NCI-H2196 treated with DMSO at 0.1 percent for 48 hours (cell line): ENCODE results near the gene STOX2.
"Not testable (repeated sequence)": the region's sequence is repeated elsewhere in the genome, so short reads cannot be mapped to it uniquely, and the experiment has no call there.

Experiments used
- DNase-seq: peaks from one replicate; lab custom pipeline; 2025; ENCODE audit not compliant: unreplicated experiment; lab: John Stamatoyannopoulos, UW

The STOX2 gene

GRCh38 chr4:184019667-184020623 is 114.8 kb downstream of the STOX2 start:
- no peak for DNase-seq

- DNase-seq: no peak
Measured at GRCh38 chr4:184021389-184021788, 116.3 kb downstream of the STOX2 start.

GRCh38 chr4:184022679-184023383 is 117.7 kb downstream of the STOX2 start:
- no peak for DNase-seq

- DNase-seq: no peak
Measured at GRCh38 chr4:184024637-184025036, 119.5 kb downstream of the STOX2 start.

GRCh38 chr4:184028561-184029374 is 123.7 kb downstream of the STOX2 start:
- no peak for DNase-seq

- no peak for DNase-seq
Measured at GRCh38 chr4:184030036-184030435, 124.9 kb downstream of the STOX2 start.

GRCh38 chr4:184030764-184031163 is 125.7 kb downstream of the STOX2 start:
- DNase-seq: no peak

GRCh38 chr4:184032091-184032490 is 127.0 kb downstream of the STOX2 start:
- DNase-seq: no peak

GRCh38 chr4:184039963-184040383 is 134.9 kb downstream of the STOX2 start:
- no peak for DNase-seq

GRCh38 chr4:184041156-184041555 is 136.0 kb downstream of the STOX2 start:
- no peak for DNase-seq

GRCh38 chr4:184046148-184046547 is 141.0 kb downstream of the STOX2 start:
- DNase-seq: no peak

GRCh38 chr4:184051262-184051661 is 146.2 kb downstream of the STOX2 start:
- DNase-seq: not testable (repeated sequence)

- DNase-seq: no peak
Measured at GRCh38 chr4:184052616-184053015, 147.5 kb downstream of the STOX2 start.

- no peak for DNase-seq
Measured at GRCh38 chr4:184053434-184053833, 148.3 kb downstream of the STOX2 start.

GRCh38 chr4:184056877-184057276 is 151.8 kb downstream of the STOX2 start:
- DNase-seq: no peak

- no peak for DNase-seq
Measured at GRCh38 chr4:184058026-184058425, 152.9 kb downstream of the STOX2 start.

- DNase-seq: no peak
Measured at GRCh38 chr4:184059099-184059498, 154.0 kb downstream of the STOX2 start.

- DNase-seq: no peak
Measured at GRCh38 chr4:184061582-184061981, 156.5 kb downstream of the STOX2 start.

GRCh38 chr4:184062769-184063168 is 157.7 kb downstream of the STOX2 start:
- no peak for DNase-seq

- DNase-seq: no peak
Measured at GRCh38 chr4:184064877-184065276, 159.8 kb downstream of the STOX2 start.

GRCh38 chr4:184066584-184067300 is 161.6 kb downstream of the STOX2 start:
- DNase-seq: no peak
